IPS-15b (cell line): Measurements from ENCODE around the gene CRYBG1.
"Not testable (repeated sequence)": the region's sequence is repeated elsewhere in the genome, so short reads cannot be mapped to it uniquely, and the experiment has no call there.

Experiments used
- H3K27me3 ChIP-seq: one replicate; pipeline ENCODE4 v1.6.1; 2013; ENCODE audit warnings: low read length; ENCODE audit not compliant: control insufficient read depth, insufficient read depth
- H3K36me3 ChIP-seq: one replicate; pipeline ENCODE4 v1.6.1; 2013; ENCODE audit warnings: low read length; ENCODE audit not compliant: control insufficient read depth, insufficient read depth
- H3K4me1 ChIP-seq: one replicate; pipeline ENCODE4 v1.6.1; 2013; ENCODE audit warnings: mild to moderate bottlenecking, low read length; ENCODE audit not compliant: control insufficient read depth, insufficient read depth
- H3K4me3 ChIP-seq: one replicate; pipeline ENCODE4 v1.5.1; 2013; ENCODE audit warnings: low read depth, low read length
- H3K9ac ChIP-seq: one replicate; pipeline ENCODE4 v1.6.1; 2013; ENCODE audit warnings: low read depth, mild to moderate bottlenecking, low read length
- H3K9me3 ChIP-seq: one replicate; pipeline ENCODE4 v1.6.1; 2013; ENCODE audit warnings: mild to moderate bottlenecking, low read length; ENCODE audit not compliant: control insufficient read depth, insufficient read depth

CRYBG1 gene

DNA sequence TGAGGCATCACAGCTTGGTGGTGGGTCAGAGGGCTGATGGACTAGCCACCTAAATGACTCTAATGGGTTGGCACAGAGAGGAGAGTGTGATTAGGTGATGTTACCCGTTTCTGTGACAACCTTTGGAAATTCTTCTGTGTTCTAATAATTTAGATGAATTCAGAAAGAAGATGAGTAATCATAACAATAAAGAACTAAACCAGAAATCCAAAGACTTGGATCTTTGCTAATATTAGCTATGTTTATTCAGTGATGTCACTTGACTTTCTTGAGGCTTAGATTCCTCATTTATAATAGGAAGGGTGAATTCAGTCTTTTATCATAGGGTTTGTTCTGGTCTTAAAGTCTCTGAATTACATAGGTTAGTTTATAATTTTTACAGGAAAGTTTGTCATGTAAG is 19.9 kb downstream of the CRYBG1 start:
- no peaks in the 10 kb centered on the region for H3K36me3 ChIP-seq
- H3K4me1 ChIP-seq, result no peaks in the 10 kb centered on the region
- H3K9ac ChIP-seq, result no peak overlapping the region

GRCh38 chr6:106381223-106381622 is 20.7 kb downstream of the CRYBG1 start:
- H3K9ac ChIP-seq, result no peak overlapping the region
- no peaks in the 10 kb centered on the region for H3K27me3 ChIP-seq
- H3K9me3 ChIP-seq, result no peaks in the 10 kb centered on the region
- no peaks in the 10 kb centered on the region for H3K4me1 ChIP-seq
- no peaks in the 10 kb centered on the region for H3K36me3 ChIP-seq
- H3K4me3 ChIP-seq, result no peak overlapping the region

More for the DNA sequence above, 19.9 kb downstream of the CRYBG1 start:
- Histone ChIP-seq H3K4me3 (no peak overlapping the region), H3K9me3 (no peaks in the 10 kb centered on the region), H3K27me3 (no peaks in the 10 kb centered on the region)

DNA sequence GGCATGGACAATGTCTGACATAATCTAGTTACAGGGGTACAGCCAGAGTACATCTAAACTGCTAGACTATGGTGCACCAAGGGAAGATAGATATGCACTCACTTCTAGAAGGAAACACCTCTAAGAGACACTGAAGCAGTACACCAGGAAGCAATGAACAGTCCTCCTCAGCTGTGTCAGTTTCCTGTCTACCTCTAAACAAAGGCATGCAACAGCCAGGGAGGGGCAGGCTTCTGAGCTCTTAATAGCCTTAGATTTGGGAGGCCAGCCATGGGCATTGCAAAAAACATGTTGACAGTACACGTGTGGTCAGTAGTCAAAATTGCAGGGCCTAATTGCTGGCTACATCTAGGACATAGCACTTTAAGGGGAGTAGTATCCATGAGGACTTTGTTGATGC is 21.4 kb downstream of the CRYBG1 start:
- H3K27me3 ChIP-seq, result no peaks in the 10 kb centered on the region
- no peaks in the 10 kb centered on the region for H3K36me3 ChIP-seq
- H3K4me1 ChIP-seq, result no peaks in the 10 kb centered on the region
- no peak overlapping the region for H3K4me3 ChIP-seq
- no peak overlapping the region for H3K9ac ChIP-seq
- no peaks in the 10 kb centered on the region for H3K9me3 ChIP-seq

GRCh38 chr6:106383573-106383972 is 23.1 kb downstream of the CRYBG1 start:
- Histone ChIP-seq H3K27me3 (no peaks in the 10 kb centered on the region), H3K4me3 (no peak overlapping the region), H3K9ac (no peak overlapping the region), H3K4me1 (no peaks in the 10 kb centered on the region), H3K9me3 (no peaks in the 10 kb centered on the region), H3K36me3 (no peaks in the 10 kb centered on the region)

- H3K4me3 ChIP-seq, result no peak overlapping the region
- no peaks in the 10 kb centered on the region for H3K9me3 ChIP-seq
- H3K9ac ChIP-seq, result no peak overlapping the region
- H3K27me3 ChIP-seq, result no peaks in the 10 kb centered on the region
- no peaks in the 10 kb centered on the region for H3K36me3 ChIP-seq
- H3K4me1 ChIP-seq, result no peaks in the 10 kb centered on the region
These were observed 25.0 kb downstream of the CRYBG1 start for GRCh38 chr6:106385530-106385929.

DNA sequence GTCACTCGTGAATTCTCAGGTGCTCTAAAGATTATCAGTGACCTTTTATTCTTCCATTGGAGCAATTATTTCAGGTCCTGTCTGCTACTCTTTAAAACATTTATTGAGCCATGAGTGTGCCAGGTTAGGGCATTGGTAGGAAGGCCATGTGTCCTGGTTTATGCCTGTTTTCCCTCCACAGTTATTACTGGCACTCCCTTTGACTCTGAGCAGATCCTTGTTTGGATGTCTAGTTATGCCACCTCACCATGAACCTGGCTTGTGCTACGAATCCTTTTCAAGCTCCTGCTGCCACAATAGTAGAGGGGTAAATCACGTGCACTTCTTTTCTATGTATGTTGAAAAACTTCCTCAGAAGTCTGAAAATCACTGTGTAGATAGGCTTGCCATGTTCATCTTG is 27.4 kb downstream of the CRYBG1 start:
- no peaks in the 10 kb centered on the region for H3K9me3 ChIP-seq
- no peak overlapping the region for H3K4me3 ChIP-seq
- H3K9ac ChIP-seq, result no peak overlapping the region
- H3K27me3 ChIP-seq, result no peaks in the 10 kb centered on the region
- no peaks in the 10 kb centered on the region for H3K36me3 ChIP-seq
- H3K4me1 ChIP-seq, result no peaks in the 10 kb centered on the region

- Histone ChIP-seq H3K9ac (no peak overlapping the region), H3K36me3 (no peaks in the 10 kb centered on the region), H3K27me3 (no peaks in the 10 kb centered on the region), H3K9me3 (no peaks in the 10 kb centered on the region), H3K4me3 (no peak overlapping the region), H3K4me1 (no peaks in the 10 kb centered on the region)
These were observed 29.6 kb downstream of the CRYBG1 start for GRCh38 chr6:106390088-106390487.

- no peak overlapping the region for H3K4me3 ChIP-seq
- H3K9me3 ChIP-seq, result no peaks in the 10 kb centered on the region
- H3K4me1 ChIP-seq, result no peaks in the 10 kb centered on the region
- no peaks in the 10 kb centered on the region for H3K27me3 ChIP-seq
- no peaks in the 10 kb centered on the region for H3K36me3 ChIP-seq
- H3K9ac ChIP-seq, result no peak overlapping the region
These were observed 36.1 kb downstream of the CRYBG1 start for GRCh38 chr6:106396426-106397220.

- Histone ChIP-seq H3K9me3 (no peaks in the 10 kb centered on the region), H3K4me3 (no peak overlapping the region), H3K36me3 (no peaks in the 10 kb centered on the region), H3K4me1 (no peaks in the 10 kb centered on the region), H3K9ac (no peak overlapping the region), H3K27me3 (no peaks in the 10 kb centered on the region)
These were observed 36.9 kb downstream of the CRYBG1 start for GRCh38 chr6:106397431-106397830.

- no peaks in the 10 kb centered on the region for H3K9me3 ChIP-seq
- H3K27me3 ChIP-seq, result no peaks in the 10 kb centered on the region
- H3K4me3 ChIP-seq, result no peak overlapping the region
- H3K36me3 ChIP-seq, result no peaks in the 10 kb centered on the region
- no peaks in the 10 kb centered on the region for H3K4me1 ChIP-seq
- H3K9ac ChIP-seq, result no peak overlapping the region
These were observed 38.1 kb downstream of the CRYBG1 start for GRCh38 chr6:106398621-106399020.

DNA sequence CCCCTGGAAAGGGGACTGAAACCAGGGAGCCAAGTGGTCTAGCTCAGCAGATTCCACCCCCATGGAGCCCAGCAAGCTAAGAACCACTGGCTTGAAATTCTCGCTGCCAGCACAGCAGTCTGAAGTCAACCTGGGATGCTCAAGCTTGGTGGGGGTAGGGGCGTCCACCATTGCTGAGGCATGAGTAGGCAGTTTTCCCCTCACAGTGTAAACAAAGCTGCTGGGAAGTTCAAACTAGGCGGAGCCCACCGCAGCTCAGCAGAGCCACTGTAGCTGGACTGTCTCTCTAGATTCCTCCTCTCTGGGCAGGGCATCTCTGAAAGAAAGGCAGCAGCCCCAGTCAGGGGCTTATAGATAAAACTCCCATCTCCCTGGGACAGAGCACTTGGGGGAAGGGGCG is 44.5 kb downstream of the CRYBG1 start:
- H3K4me3 ChIP-seq, H3K36me3 ChIP-seq, H3K9me3 ChIP-seq, H3K9ac ChIP-seq, H3K27me3 ChIP-seq, H3K4me1 ChIP-seq: not testable (repeated sequence)

DNA sequence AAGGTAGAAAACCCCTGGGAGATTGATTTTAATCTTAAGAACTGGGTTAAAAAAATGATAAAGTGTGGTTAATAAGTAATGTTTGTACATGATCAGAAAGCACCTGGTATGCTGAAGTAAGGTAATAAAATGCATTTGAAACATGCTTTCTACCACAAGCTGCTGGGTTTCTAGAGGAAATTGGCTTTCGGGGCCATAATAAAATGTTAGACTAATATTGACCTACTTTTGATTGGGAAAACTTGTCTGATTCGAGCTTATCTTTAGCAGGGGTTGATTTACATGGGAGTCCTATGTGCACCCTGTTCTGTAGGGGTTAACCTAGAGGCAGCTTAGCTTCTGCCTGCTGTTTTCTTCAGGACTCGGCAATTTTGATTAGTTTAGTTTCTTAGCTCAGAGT is 50.5 kb downstream of the CRYBG1 start:
- no peaks in the 10 kb centered on the region for H3K36me3 ChIP-seq
- no peaks in the 10 kb centered on the region for H3K4me1 ChIP-seq
- H3K9me3 ChIP-seq, result no peaks in the 10 kb centered on the region
- no peak overlapping the region for H3K9ac ChIP-seq
- no peaks in the 10 kb centered on the region for H3K27me3 ChIP-seq
- H3K4me3 ChIP-seq, result no peak overlapping the region
